Measurements from ENCODE around the gene ARHGDIG.
"Not testable (repeated sequence)": the region's sequence is repeated elsewhere in the genome, so short reads cannot be mapped to it uniquely, and the experiment has no call there.

ARHGDIG gene

DNA sequence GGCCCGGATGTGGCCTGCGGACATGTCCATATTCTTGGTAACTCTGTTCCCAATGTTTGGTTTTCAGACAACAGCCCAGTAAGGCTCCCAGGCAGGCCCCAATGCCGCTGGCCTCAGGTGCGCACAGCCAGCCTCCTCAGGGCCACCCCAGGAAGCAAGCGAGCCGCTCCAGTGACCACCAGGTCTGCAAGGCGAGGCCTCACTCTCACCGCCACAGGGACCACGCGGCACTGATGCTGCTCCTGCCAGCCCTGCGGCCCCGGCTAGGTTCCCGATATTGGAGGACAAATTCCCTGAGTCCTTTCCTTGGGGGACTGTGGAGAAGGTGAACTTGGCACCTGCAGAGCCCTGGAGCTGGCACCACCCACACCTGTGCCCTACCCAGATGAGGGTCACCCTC, 21.6 kb downstream of the ARHGDIG start:
- DNase-seq: no peak

DNA sequence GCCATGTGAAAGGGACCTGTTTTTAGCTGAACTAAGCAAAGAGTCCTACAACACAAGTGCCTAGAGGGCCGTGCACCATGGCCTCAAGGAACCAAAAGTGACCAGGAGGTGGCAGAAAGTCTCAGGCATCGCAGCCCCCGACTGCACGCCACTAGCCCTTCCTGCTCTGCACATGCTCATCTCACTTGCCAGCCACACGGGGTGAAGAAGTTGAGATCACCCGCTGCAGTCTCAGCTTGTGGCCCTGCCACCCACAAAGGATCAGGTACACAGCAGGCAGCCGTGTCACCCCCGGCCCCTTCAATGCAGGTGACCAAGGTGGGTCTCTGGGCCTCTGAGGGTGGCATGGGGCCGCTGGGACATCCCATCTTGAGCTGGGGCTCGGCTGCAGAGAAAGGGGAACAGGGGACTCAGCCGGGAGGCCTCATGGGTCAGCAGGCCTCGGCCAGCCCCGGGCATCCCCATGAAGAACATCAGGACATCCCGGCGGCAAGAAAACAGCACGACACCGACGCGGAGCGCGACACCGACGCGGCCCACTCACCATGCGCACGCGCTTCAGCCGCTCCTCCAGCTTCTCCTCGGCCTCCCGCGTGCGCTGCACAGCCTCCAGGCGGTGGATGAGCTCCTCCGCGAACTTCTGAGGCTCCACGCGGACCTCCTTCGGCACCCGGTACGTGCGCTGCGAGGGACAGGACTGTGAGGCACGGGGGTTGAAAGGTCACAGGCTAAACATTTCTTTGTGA, 23.5 kb downstream of the ARHGDIG start:
- no peak for DNase-seq

DNA sequence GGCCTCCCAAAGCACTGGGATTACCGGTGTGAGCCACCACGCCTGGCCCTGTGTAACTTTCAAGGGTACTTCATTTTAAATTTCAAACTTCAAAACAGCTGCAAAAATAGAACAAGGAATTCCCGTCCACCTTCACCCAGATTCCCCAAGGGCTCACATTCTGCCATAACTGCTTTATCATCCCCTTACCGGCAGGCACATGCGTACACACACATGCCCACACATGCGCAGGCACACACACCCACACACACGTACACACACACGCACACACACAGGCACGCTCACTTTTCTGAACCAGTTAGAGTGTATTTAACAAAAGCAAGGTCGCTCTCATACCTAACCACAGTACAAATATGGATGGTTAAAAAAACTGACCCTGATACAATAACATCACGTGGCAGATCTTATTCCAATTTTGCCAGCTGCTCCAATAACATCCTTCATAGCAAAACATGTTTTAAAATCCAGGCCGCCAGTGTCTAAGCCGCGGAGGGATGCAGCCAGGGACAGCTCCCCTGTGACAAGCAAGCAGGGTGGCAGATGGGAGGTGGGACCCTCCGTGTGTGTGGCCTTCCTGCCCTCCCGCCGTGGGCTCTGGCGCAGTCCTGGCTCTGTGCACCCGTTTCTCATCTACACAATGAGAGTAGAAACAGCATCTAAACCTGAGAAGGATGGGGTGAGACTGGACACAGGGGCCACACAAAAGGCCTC, 25.7 kb downstream of the ARHGDIG start:
- no peak for DNase-seq

DNA sequence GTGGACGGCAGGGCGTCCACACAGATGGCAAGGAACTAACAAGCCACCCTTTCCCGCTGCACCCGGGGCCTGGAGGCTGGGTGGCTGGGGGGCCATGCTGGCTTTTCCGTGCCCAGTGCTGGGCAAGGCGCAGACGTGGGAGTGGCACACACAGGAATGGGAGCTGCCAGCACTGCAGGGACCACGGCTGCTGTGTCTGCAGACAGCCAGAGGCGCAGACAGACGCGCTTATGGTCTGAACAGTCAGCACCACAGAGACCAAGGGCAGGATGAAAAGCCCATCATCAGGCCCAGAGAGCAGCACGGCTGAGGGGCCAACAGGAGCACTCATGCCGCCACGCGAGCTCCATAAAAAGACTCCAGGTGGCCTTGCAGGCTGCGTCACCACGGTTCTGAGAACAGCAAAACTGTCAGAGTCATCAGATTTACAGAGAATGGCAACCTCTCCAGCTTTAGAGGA, 26.6 kb downstream of the ARHGDIG start:
- DNase-seq: no peak

DNA sequence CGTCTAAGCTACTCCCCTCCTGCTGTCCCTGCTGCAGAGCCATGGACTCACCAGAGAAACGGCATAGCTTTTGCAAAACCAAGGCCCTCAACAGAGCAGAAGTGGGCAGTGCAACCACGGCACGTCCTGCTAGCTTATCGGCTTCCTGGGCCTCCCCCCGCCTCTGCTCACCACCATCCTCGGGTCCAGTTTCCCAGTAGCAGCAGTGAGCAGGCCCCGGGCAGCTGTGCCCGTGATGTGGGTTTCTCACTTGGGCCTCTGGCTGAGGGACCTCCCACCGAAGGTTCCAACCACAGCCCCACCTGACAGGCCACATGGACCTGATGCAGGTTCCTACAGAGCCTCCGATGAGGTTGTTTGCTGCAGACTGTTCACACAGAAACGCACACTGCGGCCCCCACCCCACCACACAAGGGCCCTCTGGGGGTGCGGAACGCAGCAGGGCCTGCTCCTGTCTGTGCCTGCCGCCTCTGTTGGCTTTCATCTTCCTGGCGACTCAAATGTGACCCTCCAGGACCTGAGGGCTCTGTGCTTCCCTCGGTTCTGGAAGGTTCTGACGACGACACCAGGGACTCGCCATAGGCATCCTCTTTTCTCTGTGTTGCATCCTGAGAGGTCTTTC, 27.4 kb downstream of the ARHGDIG start:
- no peak for DNase-seq

DNA sequence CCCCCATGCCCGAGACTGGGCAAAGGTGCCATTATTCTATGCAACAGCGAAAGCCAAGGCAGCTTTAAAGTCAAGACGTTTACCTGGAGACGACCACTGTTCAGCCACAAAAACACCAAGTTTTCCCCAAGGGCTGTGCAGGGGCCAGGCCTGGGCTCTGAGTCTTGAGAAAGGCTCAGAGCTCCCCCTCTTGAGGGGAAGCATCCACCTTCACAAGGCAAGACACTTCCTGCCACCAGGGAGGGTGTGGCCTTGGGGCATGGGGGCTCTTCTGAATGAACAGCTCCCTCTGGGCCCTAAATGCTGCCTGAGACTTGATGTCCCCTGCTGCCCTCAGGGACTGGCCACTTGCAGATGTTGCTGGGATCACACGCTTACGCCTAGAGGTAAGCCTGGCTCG, 29.1 kb downstream of the ARHGDIG start:
- peak in 2 of 6 experiments; percentile 31 to 52 for DNase-seq

DNA sequence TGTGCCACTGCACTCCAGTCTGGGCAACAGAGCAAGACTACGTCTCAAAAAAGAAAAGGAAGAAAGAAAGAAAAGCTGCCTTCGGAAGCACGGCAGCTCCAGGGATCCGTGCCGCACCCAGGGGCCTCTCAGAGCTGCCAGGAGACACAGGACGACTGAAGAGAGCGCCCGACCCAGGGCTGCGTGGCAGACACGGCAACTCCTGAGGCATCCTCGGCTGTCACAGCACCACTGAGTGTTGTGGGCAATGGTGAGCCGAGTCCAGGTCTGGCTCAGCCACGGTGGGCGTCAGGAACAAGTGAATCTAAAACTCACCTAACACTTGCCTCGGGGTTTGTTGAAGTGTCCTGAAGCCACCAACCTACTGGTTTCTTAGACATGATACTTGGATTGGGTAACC, 31.3 kb downstream of the ARHGDIG start:
- DNase-seq: no peak

DNA sequence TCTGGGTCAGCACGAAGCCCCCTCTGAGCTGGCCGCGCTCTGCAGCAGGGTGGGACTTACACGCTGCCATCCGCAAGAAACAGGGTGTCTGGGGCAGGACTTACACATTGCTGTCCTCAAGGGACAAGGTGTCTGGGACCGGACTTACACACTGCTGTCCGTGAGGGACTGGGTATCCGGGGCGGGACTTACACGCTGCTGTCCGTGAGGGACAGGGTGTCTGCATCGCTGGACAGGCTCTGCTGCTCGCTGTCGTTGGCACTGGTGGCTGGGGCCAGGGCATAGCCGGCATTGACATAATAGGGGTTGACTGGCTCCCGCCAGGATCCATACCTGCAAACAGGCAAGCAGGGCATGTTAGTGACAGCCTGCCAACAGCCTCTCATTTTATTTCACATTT, 34.0 kb downstream of the ARHGDIG start:
- DNase-seq: no peak

DNA sequence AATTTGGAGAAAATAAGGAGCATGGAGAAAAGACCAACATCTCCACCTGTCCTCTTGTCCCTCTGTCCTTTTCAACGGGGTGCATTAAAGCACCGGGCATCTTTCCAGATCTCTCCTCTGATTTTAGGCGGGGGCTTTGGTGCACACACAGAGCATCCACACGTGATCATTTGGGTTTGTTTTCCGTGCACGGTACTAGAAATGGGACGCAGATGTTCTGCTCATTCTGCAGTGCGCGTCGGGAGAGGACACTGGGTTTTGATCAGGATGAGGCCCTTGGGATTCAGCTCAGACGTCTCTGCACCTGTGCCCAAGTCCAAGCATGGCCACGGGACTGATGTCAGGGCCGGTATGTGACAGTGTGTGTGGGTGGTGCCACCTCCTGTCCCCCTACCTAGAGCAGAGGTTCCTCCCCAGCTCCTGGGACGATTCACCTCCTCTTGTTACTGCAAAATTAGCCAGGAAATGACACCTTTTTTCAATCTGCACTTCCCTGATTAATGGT, 34.5 kb downstream of the ARHGDIG start:
- DNase-seq: no peak

DNA sequence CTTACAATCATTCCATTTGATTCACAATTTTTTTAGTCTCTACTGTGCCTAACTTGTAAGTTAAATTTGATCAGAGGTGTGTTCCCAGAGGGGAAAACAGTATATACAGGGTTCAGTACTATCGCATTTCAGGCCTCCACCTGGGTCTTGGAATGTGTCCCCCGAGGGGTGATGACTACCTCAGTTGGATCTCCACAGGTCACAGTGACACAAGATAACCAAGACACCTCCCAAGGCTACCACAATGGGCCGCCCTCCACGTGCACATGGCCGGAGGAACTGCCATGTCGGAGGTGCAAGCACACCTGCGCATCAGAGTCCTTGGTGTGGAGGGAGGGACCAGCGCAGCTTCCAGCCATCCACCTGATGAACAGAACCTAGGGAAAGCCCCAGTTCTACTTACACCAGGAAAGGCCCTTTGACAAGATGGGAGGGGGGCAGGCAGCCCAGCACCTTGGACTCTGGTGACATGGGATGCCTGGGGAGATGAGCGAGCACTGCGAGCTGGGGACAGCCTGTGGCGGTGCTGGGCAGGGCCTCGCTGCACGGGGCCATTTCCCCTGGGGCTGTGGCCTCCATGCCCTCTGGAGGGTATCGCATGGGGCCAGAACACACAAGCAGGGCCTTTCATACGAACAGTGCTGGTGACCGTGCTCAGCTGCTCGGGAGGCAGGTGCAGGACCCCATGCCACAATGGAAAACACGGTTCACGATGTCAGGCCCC, 36.5 kb downstream of the ARHGDIG start:
- no peak for DNase-seq

DNA sequence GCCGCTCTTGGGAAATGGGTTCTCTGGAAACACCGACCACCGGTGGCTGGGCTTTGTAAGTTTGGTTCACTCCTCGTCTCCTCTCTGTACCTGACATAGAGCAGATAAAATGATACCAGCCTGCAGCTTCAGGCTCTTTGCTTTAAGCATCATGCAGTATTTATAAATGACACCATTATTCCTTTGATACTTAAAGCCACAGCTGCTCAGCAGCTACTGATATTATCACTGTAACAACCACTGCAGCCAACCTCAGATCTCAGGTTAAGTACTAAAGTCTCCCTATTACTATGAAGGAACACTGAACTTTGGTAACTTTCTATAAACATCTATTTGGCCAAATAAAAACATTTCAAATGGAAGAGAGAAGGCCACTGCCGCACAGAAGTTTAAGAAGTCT, 37.2 kb downstream of the ARHGDIG start:
- DNase-seq: no peak

DNA sequence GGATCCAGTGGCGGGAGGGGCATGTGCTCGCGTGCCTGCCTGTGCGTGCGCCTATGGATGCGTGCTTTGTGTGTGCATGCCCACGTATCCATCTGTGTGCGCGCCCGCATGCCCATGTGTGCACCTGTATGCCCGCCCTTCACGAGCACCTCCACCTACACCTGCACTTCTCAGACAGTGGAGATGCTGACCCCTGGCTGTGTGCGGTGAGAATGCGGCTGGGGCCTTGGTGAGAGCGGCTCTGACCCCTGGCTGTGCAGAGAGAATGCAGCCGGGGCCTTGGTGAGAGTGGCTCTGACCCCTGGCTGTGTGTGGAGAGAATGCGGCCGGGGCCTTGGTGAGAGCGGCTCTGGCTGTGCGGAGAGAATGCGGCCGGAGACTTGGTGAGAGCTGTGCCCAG, 38.2 kb downstream of the ARHGDIG start:
- DNase-seq: no peak

DNA sequence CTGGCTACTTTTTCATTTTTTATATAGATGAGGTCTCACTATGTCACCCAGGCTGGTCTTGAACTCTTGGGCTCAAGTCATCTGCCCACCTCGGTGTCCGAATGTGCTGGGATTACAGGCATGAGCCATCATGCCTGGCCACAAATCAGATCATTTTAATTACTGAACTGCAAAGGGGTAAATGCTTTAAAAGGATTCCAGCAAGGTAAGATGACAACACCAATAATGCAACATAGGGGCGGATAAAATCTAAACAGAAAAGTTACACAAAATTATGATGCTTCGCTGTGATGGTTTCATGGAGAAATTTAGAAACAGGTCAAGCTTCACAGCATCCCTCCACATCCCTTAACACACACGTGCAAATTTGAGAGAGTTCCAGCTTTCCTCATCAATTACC, 39.8 kb downstream of the ARHGDIG start:
- no peak for DNase-seq

DNA sequence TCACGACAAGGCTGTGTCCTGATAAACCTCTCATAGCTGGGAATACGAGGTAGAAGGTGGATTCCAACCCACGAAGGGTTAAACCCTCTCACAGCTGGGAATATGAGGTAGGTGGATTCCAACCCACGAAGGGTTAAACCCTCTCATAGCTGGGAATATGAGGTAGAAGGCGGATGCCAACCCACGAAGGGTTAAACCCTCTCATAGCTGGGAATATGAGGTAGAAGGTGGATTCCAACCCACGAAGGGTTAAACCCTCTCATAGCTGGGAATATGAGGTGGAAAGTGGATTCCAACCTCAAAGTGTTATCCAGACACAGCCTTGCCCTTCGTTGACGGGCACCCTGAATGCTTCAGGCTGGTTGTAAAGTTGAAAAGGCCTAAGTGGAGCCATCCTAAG, 41.1 kb downstream of the ARHGDIG start:
- no peak for DNase-seq

DNA sequence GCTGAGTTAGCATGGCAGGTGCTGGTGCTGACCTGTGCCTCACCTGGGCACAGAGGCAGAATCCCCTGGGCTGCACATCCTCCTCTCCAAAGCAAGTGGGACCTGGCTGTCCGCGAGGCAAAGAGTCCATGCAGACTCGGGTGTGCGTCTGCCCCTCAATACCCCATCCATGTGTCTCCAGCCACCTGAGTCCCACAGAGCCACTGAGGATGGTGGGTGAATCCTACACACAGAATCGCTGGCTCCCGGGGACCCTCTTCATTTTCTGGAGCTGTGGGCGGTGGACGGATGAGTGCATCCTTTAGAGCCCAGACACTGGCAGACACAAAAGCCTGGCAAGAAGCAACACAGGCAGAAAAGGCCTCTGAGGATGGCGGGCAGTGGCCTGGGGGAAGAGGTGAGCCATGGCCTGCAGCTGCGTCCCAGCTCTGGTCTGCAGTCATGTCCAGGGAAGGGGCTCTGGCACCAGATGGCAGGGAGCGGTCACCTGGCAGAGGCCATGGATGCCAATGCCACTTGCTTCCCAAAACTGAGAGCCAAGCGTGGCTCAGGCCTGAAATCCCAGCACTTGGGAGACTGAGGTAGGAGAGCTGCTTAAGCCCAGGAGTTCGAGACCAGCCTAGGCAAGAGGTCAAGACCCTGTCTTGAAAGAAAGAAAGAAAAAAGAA, 42.2 kb downstream of the ARHGDIG start:
- no peak for DNase-seq

DNA sequence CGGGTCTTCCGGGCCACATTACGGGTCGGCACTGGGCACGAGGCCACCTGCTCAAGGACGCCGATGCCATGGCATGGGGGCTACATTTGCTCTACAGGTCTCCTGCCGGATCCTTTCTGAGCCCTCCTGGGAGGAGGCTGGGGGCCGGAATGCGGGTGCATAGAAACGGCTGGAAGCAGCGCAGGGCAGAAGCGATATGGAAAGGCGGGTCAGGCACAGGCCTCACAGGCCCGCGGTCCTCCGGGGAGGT, 43.7 kb downstream of the ARHGDIG start:
- no peak for DNase-seq

DNA sequence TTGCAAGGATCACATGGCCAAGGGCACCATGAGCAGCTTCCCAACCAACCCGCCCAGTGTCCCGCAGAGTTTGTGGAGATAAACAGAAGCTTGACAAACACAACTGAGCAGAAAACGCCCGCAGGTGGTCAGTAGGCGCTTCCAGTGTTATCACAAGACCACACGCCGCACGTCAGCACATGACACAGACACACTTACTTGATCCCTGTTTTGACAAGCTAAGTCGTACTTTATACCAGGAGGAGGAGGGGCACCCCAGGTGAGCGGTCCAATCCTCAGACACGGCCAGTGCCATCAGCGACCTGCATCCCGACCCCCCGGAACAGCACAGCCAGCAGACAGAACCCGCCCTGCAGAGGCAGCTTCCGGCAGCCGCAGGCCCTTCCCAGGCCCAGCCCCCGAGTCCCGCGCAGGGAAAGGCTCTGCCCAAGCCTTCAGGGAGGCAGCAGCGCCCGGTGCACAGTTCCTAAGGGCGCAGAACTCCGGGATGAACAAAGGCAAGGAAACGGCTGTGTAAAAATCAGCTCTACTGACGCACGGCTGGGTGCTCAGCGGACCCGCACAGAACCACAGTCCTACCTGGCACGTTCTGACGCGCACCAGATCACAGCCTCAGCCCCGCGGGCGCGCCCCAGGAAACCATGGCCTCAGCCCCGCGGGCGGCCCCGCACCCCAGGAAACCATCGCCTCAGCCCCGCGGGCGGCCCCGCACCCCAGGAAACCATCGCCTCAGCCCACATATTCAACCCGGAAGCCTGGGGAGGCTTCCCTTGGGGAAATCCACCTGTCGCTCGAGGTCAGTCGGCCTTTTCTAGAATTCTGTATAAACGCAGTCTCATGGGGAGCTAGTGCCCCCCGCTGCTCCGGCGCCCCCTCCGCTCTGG, 44.3 kb downstream of the ARHGDIG start:
- DNase-seq: peak; percentile 73 to 93 (median 84)

DNA sequence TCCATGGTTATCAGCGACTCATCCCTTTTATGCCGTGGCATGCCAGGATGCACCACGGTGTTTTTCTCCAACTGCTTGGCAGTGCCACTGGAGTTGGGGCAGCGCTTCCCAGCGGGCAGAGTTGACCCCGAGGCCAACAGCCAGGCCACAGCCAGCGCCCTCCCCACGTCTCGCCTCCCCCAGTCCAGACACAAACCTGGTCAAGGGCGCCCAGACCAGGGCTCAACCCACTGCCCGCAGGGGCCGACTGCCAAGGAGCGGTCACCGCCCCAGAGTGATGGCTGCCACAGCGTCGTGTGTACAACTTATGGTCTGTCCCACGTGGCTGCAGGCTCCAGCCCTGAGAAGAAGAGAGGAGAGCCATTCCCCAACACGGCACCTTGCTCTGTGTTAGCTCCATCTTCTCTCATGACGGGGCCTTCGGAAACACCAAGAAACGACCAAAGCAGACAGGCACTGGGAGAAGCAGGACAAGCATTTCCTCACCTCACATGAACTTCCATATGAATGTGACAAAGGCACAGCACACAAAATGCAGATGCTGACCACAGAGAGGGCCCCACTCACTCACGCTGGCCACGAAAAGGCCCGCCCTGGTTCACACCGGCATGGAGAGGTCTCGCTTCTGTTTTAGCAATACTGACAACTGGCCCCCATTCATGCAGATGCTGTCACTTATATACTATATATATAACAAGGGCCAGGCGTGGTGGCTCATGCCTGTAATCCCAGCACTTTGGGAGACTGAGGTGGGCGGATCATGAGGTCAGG, 45.2 kb downstream of the ARHGDIG start:
- no peak for DNase-seq

DNA sequence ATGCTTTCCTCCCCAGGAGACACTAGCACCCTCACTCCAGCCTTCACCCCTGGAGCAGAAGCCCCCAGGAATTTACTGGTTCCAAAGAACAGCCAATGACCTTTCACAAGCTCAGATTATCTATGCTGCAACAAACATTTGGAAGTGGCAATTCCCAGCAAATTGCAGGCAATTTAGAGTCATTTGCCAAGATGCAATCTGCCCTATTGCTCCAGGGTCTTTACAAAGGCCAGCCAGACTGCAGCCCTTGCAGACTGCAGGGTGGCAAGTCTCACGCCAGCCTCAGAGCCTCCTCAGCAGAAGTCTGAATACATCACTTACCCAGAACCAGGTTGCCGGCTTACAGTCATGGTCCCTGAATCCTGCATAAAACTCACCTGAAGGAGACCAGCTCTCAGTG, 50.4 kb downstream of the ARHGDIG start:
- no peak for DNase-seq

DNA sequence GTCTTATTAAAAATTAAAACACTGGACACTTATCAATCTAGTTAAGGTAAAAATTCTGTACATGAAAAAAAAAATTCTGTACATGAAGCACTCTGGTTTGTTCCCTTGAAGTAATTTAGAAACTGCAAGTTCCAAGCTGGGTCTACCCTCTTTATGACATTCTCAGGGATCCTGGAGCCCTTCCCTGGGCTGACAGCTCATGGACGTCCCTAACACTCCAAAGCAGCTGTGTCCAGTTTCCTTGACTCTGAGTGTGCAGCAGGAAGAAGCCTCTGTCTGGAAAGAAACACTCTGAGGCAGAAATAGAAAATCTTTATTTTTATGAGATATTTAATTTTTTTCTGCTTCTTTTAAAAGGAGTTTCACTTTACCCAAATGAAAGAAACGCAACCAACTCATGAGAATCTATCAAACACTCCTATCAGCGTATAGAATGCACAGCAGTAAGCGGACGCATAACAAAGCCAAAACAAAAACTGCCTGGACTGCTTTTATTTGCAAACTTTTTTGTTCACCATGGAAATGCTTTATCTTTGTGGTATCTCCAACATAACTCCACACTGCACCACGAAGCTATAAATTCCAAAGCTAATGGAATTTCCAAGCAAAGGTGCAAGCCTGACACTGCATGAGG, 50.9 kb downstream of the ARHGDIG start:
- DNase-seq: not testable (repeated sequence)
